GM13977 (cell line): Measurements from ENCODE around the gene PIGS.

Experiments used
- DNase-seq: peaks from one replicate; pipeline ENCODE4 v3.0.0; 2012; ENCODE audit warnings: low spot score
- CTCF ChIP-seq: IDR thresholded peaks from 2 replicates; pipeline ENCODE4 v1.5.1; 2012; ENCODE audit warnings: mild to moderate bottlenecking, control low read depth; ENCODE audit not compliant: insufficient read depth; ENCODE audit errors: extremely low read depth, missing control alignments
- in situ Hi-C: fragments of 300-500 bp; cut with MboI; formaldehyde crosslinking; loops from one replicate; pipeline ENCODE4 v1.12.0; 2022; ENCODE audit warnings: low sequenced_read_pairs, low pct_unique_long_range_greater_than_20kb, mixed read lengths, inconsistent platforms; ENCODE audit not compliant: unreplicated experiment

PIGS gene

GRCh38 chr17:28532050-28532960, 39.0 kb downstream of the PIGS start:
- in situ Hi-C loops = loop anchor here (25.0 kb wide), 1 partner anchor 145 kb away; no protein-coding TSS in a partner anchor
- no peak for TF ChIP-seq CTCF
- no peak for DNase-seq

DNA sequence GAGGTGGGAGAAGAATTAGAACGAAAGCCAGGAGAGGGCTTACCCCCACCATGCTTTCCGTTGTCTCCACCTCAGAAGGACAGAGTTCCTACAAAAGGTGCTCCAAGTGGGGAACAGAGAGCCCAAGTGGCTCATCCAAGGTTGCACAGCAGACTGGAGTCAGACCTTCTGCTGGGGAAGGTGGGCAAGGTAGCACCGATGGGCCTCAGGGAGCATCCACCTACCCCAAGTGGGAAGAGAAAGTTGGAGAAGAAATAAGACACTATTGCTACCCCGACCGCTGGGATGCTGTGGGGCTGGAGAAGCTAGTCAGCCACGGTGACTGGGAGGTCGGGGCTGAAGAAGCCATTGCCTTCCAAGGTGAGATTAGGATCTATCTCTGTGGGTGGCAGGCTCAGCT, 40.4 kb downstream of the PIGS start:
- DNase-seq = no peak
- TF ChIP-seq CTCF = no peak
- in situ Hi-C loops = loop anchor here (25.0 kb wide), 1 partner anchor 144 kb away; no protein-coding TSS in a partner anchor

GRCh38 chr17:28530250-28530649, 41.1 kb downstream of the PIGS start:
- DNase-seq = no peak
- in situ Hi-C loops = loop anchor here (25.0 kb wide), 1 partner anchor 143 kb away; no protein-coding TSS in a partner anchor
- TF ChIP-seq CTCF = no peak

DNA sequence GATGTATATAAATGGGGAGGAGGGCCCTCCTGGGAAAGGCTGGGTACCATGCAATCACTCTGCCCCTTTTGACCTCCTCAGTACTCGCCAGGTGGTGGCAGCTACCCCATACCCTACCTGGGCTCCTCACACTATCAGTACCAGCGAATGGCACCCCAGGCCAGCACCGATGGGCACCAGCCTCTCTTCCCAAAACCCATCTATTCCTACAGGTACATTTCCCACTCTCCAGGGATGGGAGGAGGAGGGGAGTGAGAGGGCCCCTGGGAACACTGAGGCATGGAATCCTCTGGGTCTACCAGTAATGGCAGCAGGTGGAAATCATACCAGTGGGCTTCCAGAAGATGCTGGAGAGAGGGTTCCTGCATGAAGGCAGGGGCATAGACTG, 42.3 kb downstream of the PIGS start:
- TF ChIP-seq CTCF = no peak
- no peak for DNase-seq
- in situ Hi-C loops = loop anchor here (25.0 kb wide), 1 partner anchor 142 kb away; no protein-coding TSS in a partner anchor

DNA sequence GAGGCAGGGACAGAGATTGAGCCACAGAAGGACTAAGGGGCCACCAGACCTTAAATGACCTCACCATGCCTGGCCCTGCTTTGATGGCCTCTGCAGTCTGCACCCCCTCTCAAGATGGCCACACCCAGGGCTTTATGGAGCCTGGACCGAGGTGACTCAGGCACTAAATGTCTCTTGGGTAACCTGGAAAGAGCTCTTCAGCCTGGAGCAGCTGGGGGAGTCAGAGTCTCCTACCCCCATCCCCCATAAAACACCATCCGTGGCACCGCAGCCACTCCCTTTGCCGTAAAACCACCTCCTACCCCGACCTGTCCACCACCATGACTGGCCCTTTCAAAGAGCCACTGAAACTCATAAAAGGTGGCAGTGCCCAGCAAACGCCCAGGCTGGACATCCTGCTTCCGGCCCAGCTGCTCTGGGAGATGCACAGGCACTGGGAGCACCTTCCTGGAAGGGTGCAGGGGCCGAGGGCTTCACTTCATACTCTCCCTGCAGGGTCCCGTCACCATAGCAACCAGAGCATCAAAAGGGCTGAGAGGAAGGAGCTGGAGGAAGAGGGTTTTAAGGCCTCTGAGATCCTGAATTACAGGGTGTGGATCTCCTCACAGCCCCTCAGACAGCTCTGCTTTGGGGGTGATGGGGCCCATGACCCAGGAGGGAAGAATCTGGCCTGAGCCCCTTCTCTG, 42.9 kb downstream of the PIGS start:
- no peak for DNase-seq
- in situ Hi-C loops = loop anchor here (25.0 kb wide), 1 partner anchor 141 kb away; no protein-coding TSS in a partner anchor
- no peak for TF ChIP-seq CTCF

DNA sequence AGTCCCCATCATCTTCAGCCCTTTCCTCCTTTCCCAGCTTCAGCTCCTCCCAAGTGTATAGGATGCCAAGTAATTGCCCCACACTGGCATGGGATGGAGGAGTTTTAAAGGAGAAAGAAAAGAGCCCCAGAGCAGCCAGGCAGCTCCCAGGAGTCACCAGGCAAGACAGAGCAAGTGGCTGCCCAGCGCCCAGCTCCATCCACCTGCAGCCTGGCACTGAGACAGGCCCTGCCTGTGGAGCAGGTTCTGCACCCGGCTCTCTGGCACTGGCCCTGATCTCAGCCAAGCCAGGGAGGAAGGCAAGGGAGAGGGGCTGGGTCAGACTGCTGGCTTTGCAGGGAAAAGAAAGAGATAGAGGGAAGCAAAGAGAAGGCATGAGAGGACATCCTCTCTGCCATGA, 43.5 kb downstream of the PIGS start:
- no peak for DNase-seq
- TF ChIP-seq CTCF = no peak
- in situ Hi-C loops = loop anchor here (25.0 kb wide), 1 partner anchor 141 kb away; no protein-coding TSS in a partner anchor
